NT2/D1 (cell line): ENCODE data around the gene ADAM30.

Source experiments
- DNase-seq: peaks from one replicate; pipeline ENCODE4 v3.0.0-alpha.2; 2011; ENCODE audit warnings: low read depth, low spot score
- H3K27me3 ChIP-seq: 2 replicates; pipeline ENCODE4 v1.6.0; 2011; ENCODE audit warnings: mild to moderate bottlenecking; ENCODE audit not compliant: insufficient read length, insufficient read depth
- H3K36me3 ChIP-seq: 2 replicates; pipeline ENCODE4 v1.6.1; 2011; ENCODE audit warnings: mild to moderate bottlenecking, low read length, mixed read lengths; ENCODE audit not compliant: insufficient read depth, insufficient read length
- H3K4me1 ChIP-seq: 2 replicates; pipeline ENCODE4 v1.5.1; 2011; ENCODE audit not compliant: insufficient read depth, insufficient read length
- H3K4me3 ChIP-seq: 2 replicates; pipeline ENCODE4 v1.5.1; 2011; ENCODE audit warnings: low read depth; ENCODE audit not compliant: insufficient read length
- H3K9ac ChIP-seq: 2 replicates; pipeline ENCODE4 v1.6.0; 2011; ENCODE audit warnings: low read depth; ENCODE audit not compliant: insufficient read length
- H3K9me3 ChIP-seq: 2 replicates; pipeline ENCODE4 v1.5.1; 2011; ENCODE audit warnings: mild to moderate bottlenecking, low read length; ENCODE audit not compliant: insufficient read depth
- SUZ12 ChIP-seq: IDR thresholded peaks from 2 replicates; pipeline ENCODE4 v1.6.1; 2011; ENCODE audit not compliant: insufficient read length, insufficient read depth; ENCODE audit errors: extremely low read depth
- YY1 ChIP-seq: IDR thresholded peaks from 2 replicates; pipeline ENCODE4 v1.6.1; 2011; ENCODE audit not compliant: insufficient read length, insufficient read depth
- ZNF274 ChIP-seq: IDR thresholded peaks from 2 replicates; pipeline ENCODE4 v1.6.1; 2011; ENCODE audit warnings: mild to moderate bottlenecking, low read depth, low read length

ADAM30 gene

GRCh38 chr1:119929643-119930315 is 33.5 kb upstream of the ADAM30 start:
- Histone ChIP-seq H3K4me1 (no peaks in the 10 kb centered on the region), H3K9ac (no peak overlapping the region), H3K36me3 (peaks cover 67% of the 10 kb centered on the region), H3K27me3 (no peaks in the 10 kb centered on the region), H3K4me3 (no peak overlapping the region), H3K9me3 (no peaks in the 10 kb centered on the region)
- TF ChIP-seq YY1 (no peak), SUZ12 (no peak), ZNF274 (no peak)
- no peak for DNase-seq

GRCh38 chr1:119926553-119926952 is 30.2 kb upstream of the ADAM30 start:
- peaks cover 81% of the 10 kb centered on the region for H3K36me3 ChIP-seq
- H3K4me3 ChIP-seq, result no peak overlapping the region
- H3K9ac ChIP-seq, result no peak overlapping the region
- TF ChIP-seq YY1, result no peak
- TF ChIP-seq ZNF274, result no peak
- no peak for TF ChIP-seq SUZ12
- H3K9me3 ChIP-seq, result no peaks in the 10 kb centered on the region
- no peaks in the 10 kb centered on the region for H3K27me3 ChIP-seq
- no peak for DNase-seq
- H3K4me1 ChIP-seq, result no peaks in the 10 kb centered on the region

GRCh38 chr1:119924948-119925898 is 28.9 kb upstream of the ADAM30 start:
- no peaks in the 10 kb centered on the region for H3K4me1 ChIP-seq
- no peaks in the 10 kb centered on the region for H3K27me3 ChIP-seq
- DNase-seq, result no peak
- H3K9ac ChIP-seq, result no peak overlapping the region
- peaks cover 94% of the 10 kb centered on the region for H3K36me3 ChIP-seq
- no peak overlapping the region for H3K4me3 ChIP-seq
- TF ChIP-seq ZNF274 (no peak), SUZ12 (no peak), YY1 (no peak)
- no peaks in the 10 kb centered on the region for H3K9me3 ChIP-seq

GRCh38 chr1:119920104-119920968 is 24.0 kb upstream of the ADAM30 start:
- no peaks in the 10 kb centered on the region for H3K27me3 ChIP-seq
- no peak overlapping the region for H3K9ac ChIP-seq
- TF ChIP-seq SUZ12 (no peak), ZNF274 (no peak), YY1 (no peak)
- DNase-seq, result no peak
- H3K4me3 ChIP-seq, result no peak overlapping the region
- H3K4me1 ChIP-seq, result no peaks in the 10 kb centered on the region
- H3K9me3 ChIP-seq, result no peaks in the 10 kb centered on the region
- peaks cover 99% of the 10 kb centered on the region for H3K36me3 ChIP-seq

GRCh38 chr1:119919241-119919640 is 22.9 kb upstream of the ADAM30 start:
- DNase-seq, result no peak
- Histone ChIP-seq H3K4me3 (no peak overlapping the region), H3K9ac (no peak overlapping the region), H3K27me3 (no peaks in the 10 kb centered on the region), H3K9me3 (no peaks in the 10 kb centered on the region), H3K36me3 (peaks cover 99% of the 10 kb centered on the region), H3K4me1 (no peaks in the 10 kb centered on the region)
- TF ChIP-seq SUZ12, result no peak
- no peak for TF ChIP-seq ZNF274
- no peak for TF ChIP-seq YY1

GRCh38 chr1:119918301-119918700 is 22.0 kb upstream of the ADAM30 start:
- no peaks in the 10 kb centered on the region for H3K9me3 ChIP-seq
- no peaks in the 10 kb centered on the region for H3K4me1 ChIP-seq
- TF ChIP-seq YY1 (no peak), ZNF274 (no peak), SUZ12 (no peak)
- peaks cover 99% of the 10 kb centered on the region for H3K36me3 ChIP-seq
- H3K9ac ChIP-seq, result no peak overlapping the region
- no peak overlapping the region for H3K4me3 ChIP-seq
- no peak for DNase-seq
- no peaks in the 10 kb centered on the region for H3K27me3 ChIP-seq
